ENCODE results near the gene ZMYM1.

ZMYM1 gene

GRCh38 chr1:35079003-35079930, at the start of gene ZMYM1:
Gene ZMYM1, plus strand, starts transcription at chr1:35079385. Its CDS starts 14,603 bp downstream, at chr1:35093988.
- Histone ChIP-seq H3K36me3 (ENCODE audit: insufficient read depth, low read length) (no peaks in the 10 kb centered on the region), H3K9ac (ENCODE audit: low read depth, low read length) (peak within 1 kb of the TSS; percentile 68), H3K9me3 (ENCODE audit: control insufficient read depth, insufficient read depth, low read length) (no peaks in the 10 kb centered on the region), H3K4me1 (ENCODE audit: insufficient read depth, low read length) (0 out of 2 replicates have a peak, but pooled peaks cover 8% of the 10 kb centered on the region)

DNA sequence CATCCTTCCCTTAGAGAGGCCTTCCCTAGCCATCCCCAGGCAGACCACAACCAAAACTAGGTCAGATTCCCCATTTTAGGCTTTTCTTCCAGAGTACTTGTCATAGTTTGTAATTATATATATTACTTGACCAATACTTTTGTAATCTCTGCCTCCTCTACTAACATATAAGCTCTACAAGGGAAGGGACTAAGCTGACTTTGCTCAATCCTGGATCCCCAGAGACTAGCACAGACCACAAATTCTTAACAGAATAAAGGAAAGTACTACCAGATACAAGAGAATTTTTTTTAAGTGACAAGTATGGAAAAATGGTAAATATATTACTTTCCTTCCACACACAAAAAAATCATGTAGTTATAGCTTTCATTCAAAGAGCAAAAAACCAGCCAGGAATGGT, 49.4 kb upstream of the ZMYM1 start:
- Histone ChIP-seq H3K9me3 (ENCODE audit: control insufficient read depth, insufficient read depth, low read length) (0 out of 2 replicates have a peak, but pooled peaks cover 3% of the 10 kb centered on the region), H3K4me1 (ENCODE audit: insufficient read depth, low read length) (no peaks in the 10 kb centered on the region), H3K9ac (ENCODE audit: low read depth, low read length) (no peak overlapping the region), H3K36me3 (ENCODE audit: insufficient read depth, low read length) (no peaks in the 10 kb centered on the region)

- no peaks in the 10 kb centered on the region for H3K36me3 ChIP-seq (ENCODE audit: insufficient read depth, low read length)
- peak overlapping the region; percentile 78 for H3K9ac ChIP-seq (ENCODE audit: low read depth, low read length)
- 0 out of 2 replicates have a peak, but pooled peaks cover 3% of the 10 kb centered on the region for H3K9me3 ChIP-seq (ENCODE audit: control insufficient read depth, insufficient read depth, low read length)
- no peaks in the 10 kb centered on the region for H3K4me1 ChIP-seq (ENCODE audit: insufficient read depth, low read length)
Observed at GRCh38 chr1:35030338-35030737, 48.8 kb upstream of the ZMYM1 start.

DNA sequence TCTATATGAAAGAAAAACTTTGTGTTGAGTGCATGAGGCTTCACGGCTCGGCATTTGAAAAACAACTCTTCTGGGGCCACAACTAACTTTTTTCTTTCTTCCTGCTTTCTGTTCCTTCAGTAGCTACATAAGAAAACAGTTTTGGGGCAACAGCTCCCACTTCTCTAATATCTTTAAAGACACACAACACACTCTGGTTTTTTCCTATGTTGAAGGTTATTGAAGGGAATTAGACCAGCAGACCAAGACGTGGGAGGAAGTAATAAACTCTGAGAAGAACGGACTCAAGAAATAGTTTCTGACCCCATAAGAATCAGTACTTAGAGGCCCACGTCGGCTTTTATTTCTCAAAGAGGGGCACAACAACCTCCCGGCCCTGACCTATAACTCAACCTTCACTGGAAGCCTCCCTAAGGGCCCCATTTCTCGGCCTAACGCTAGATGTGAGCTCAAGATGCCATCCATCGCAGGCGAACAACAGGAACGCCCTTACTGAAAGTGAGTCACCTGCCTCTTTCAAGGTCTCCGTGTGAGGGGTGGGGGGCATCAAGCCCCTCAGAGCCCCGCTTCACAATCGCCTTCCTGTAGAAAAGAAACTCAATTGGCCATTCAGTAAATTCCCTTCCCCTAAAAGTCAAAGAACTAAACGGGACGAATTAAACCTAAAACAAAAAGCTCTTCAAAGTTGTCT, 48.3 kb upstream of the ZMYM1 start:
- 0 out of 2 replicates have a peak, but pooled peaks cover 3% of the 10 kb centered on the region for H3K9me3 ChIP-seq (ENCODE audit: control insufficient read depth, insufficient read depth, low read length)
- H3K36me3 ChIP-seq (ENCODE audit: insufficient read depth, low read length) = no peaks in the 10 kb centered on the region
- H3K4me1 ChIP-seq (ENCODE audit: insufficient read depth, low read length) = no peaks in the 10 kb centered on the region
- H3K9ac ChIP-seq (ENCODE audit: low read depth, low read length) = peak overlapping the region; percentile 78

DNA sequence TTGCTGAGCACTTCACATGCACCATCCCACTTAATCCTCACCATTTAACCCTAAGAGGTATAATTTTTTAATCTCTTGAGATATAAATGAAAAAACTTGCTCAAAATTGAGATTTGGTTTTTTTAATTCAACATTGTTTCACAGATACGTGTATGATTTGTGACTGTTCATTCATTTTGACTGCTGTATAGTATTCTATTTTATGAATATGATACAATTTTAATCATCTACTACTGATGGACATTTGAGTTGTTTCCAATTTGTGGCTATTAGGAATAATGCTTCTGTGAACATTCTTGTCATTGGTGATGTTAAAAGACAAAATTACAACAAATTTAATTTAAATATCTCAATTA, 46.8 kb upstream of the ZMYM1 start:
- no peaks in the 10 kb centered on the region for H3K36me3 ChIP-seq (ENCODE audit: insufficient read depth, low read length)
- 0 out of 2 replicates have a peak, but pooled peaks cover 3% of the 10 kb centered on the region for H3K9me3 ChIP-seq (ENCODE audit: control insufficient read depth, insufficient read depth, low read length)
- no peaks in the 10 kb centered on the region for H3K4me1 ChIP-seq (ENCODE audit: insufficient read depth, low read length)
- peak overlapping the region; percentile 78; the same call in 1 of the 2 replicates for H3K9ac ChIP-seq (ENCODE audit: low read depth, low read length)

DNA sequence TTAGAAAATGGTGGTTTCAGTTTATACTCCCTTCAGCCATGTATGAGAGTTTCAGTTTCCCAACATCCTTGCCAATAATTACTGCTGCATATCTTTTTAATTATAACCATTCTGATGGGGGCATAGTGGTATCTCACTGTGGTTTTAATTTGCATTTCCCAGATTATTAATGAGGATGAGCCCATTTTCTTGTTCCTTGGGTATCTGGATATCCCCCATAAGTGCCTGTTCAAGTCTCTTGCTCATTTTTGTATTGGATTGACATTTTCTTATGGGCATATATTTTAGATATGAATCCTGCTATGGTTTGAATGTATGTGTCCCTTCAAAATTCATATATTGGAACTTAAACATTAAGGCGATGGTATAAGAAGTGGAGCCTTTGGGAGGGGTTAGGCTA, 45.8 kb upstream of the ZMYM1 start:
- H3K4me1 ChIP-seq (ENCODE audit: insufficient read depth, low read length) = no peaks in the 10 kb centered on the region

DNA sequence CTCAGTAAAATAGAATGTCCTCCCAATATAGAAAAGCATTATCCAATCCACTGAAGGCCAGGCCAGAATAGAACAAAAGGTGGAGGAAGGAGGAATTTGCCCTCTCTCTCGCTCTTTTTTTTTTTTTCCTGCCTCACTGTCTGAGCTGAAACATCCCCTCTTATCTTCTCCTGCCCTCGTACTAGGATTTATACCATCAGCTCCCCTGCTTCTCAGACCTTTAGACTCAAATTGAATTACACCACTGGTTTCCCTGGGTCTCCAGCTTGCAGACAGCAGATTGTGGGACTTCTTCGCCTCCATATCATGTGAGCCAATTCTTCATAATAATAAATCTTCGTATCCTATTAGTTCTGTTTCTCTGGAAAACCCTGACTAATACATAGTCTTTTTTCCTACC, 42.6 kb upstream of the ZMYM1 start:
- Histone ChIP-seq H3K36me3 (ENCODE audit: insufficient read depth, low read length) (no peaks in the 10 kb centered on the region), H3K4me1 (ENCODE audit: insufficient read depth, low read length) (no peaks in the 10 kb centered on the region), H3K9me3 (ENCODE audit: control insufficient read depth, insufficient read depth, low read length) (0 out of 2 replicates have a peak, but pooled peaks cover 3% of the 10 kb centered on the region), H3K9ac (ENCODE audit: low read depth, low read length) (no peak overlapping the region)

More for the DNA sequence above, 45.8 kb upstream of the ZMYM1 start:
- 0 out of 2 replicates have a peak, but pooled peaks cover 3% of the 10 kb centered on the region for H3K9me3 ChIP-seq (ENCODE audit: control insufficient read depth, insufficient read depth, low read length)
- H3K9ac ChIP-seq (ENCODE audit: low read depth, low read length) = no peak overlapping the region
- no peaks in the 10 kb centered on the region for H3K36me3 ChIP-seq (ENCODE audit: insufficient read depth, low read length)

DNA sequence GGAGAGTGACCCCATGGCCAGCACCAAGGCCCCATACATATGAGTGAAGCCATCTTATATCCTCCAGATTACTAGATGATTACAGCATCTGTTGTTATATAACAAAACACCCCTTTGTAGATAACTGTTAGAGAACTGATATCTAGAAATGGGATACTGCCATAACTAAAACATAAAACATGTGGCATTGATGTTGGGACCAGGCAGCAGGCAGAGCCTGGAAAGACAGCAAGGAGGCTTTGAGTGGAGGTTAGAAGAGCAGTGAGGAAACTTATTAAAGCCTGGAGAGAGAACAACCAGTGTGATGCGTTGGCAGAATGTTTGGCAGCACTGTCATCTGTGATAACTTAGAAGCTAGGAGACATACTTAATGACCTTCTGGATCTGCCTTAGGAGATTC, 42.0 kb upstream of the ZMYM1 start:
- no peaks in the 10 kb centered on the region for H3K4me1 ChIP-seq (ENCODE audit: insufficient read depth, low read length)
- no peak overlapping the region for H3K9ac ChIP-seq (ENCODE audit: low read depth, low read length)
- H3K9me3 ChIP-seq (ENCODE audit: control insufficient read depth, insufficient read depth, low read length) = 0 out of 2 replicates have a peak, but pooled peaks cover 3% of the 10 kb centered on the region
- no peaks in the 10 kb centered on the region for H3K36me3 ChIP-seq (ENCODE audit: insufficient read depth, low read length)

DNA sequence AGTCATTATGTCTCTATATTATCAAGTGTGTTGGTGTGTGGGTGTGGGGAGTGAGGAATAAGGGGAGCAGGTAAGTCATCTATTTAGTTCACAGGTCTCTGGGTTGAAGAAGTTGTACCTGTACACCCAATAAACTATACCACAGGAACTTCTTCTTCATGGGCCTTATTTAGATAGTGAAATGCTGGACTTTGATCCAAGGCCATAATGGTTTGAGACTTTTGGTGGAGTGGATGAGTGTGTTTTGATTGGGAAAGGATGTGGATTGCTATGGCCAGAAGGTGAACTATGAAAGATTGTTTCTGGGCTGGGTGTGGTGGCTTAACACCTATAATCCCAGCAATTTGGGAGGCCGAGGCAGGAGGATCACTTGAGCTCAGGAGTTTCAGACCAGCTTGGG, 40.5 kb upstream of the ZMYM1 start:
- Histone ChIP-seq H3K4me1 (ENCODE audit: insufficient read depth, low read length) (no peaks in the 10 kb centered on the region), H3K9me3 (ENCODE audit: control insufficient read depth, insufficient read depth, low read length) (0 out of 2 replicates have a peak, but pooled peaks cover under 1% of the 10 kb centered on the region), H3K9ac (ENCODE audit: low read depth, low read length) (no peak overlapping the region), H3K36me3 (ENCODE audit: insufficient read depth, low read length) (no peaks in the 10 kb centered on the region)

DNA sequence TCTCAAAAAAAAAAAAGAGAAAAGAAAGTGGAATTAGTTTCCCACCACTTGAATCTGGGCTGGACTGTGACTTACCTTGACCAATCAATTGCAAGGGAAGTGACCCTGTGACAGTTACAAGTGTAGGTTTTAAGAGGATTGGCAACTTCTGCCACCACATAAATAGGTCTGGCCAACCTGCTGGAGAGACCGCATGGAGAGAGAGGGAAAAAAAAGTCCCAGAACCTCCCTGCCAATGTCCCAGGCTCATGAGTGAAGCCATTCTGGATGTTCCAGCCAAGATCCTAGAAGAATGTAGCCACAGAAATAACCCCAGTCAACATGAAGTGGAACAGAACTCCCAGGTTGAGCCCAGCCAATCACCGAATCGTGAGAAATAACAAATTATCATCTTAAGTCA, 35.7 kb upstream of the ZMYM1 start:
- Histone ChIP-seq H3K9ac (ENCODE audit: low read depth, low read length) (no peak overlapping the region), H3K36me3 (ENCODE audit: insufficient read depth, low read length) (no peaks in the 10 kb centered on the region), H3K4me1 (ENCODE audit: insufficient read depth, low read length) (no peaks in the 10 kb centered on the region; the same call in 1 of the 2 replicates), H3K9me3 (ENCODE audit: control insufficient read depth, insufficient read depth, low read length) (no peaks in the 10 kb centered on the region)

- Histone ChIP-seq H3K9ac (ENCODE audit: low read depth, low read length) (no peak overlapping the region), H3K36me3 (ENCODE audit: insufficient read depth, low read length) (no peaks in the 10 kb centered on the region), H3K4me1 (ENCODE audit: insufficient read depth, low read length) (no peaks in the 10 kb centered on the region; the same call in 1 of the 2 replicates), H3K9me3 (ENCODE audit: control insufficient read depth, insufficient read depth, low read length) (no peaks in the 10 kb centered on the region)
Observed at GRCh38 chr1:35044431-35044830, 34.8 kb upstream of the ZMYM1 start.

DNA sequence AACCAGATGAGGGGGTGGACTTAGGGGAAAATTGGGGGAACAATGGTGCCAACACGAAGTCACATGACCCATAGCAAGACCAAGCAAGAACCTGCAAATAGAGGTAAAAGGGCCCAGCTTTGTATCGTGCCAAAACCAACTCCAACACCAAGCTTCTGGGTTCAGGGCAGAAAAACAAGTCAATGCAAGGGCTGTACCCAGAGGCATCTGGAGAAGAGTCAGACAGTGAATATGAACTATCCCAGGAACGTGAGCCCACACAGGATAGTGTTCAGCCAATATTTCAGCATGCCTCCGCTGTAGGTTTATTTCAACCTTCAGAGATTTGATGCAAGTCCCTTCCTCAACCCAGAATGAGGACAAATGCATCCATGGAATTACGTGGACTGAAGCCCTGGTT, 32.5 kb upstream of the ZMYM1 start:
- Histone ChIP-seq H3K9ac (ENCODE audit: low read depth, low read length) (no peak overlapping the region), H3K4me1 (ENCODE audit: insufficient read depth, low read length) (no peaks in the 10 kb centered on the region; the same call in 1 of the 2 replicates), H3K9me3 (ENCODE audit: control insufficient read depth, insufficient read depth, low read length) (no peaks in the 10 kb centered on the region), H3K36me3 (ENCODE audit: insufficient read depth, low read length) (no peaks in the 10 kb centered on the region)

DNA sequence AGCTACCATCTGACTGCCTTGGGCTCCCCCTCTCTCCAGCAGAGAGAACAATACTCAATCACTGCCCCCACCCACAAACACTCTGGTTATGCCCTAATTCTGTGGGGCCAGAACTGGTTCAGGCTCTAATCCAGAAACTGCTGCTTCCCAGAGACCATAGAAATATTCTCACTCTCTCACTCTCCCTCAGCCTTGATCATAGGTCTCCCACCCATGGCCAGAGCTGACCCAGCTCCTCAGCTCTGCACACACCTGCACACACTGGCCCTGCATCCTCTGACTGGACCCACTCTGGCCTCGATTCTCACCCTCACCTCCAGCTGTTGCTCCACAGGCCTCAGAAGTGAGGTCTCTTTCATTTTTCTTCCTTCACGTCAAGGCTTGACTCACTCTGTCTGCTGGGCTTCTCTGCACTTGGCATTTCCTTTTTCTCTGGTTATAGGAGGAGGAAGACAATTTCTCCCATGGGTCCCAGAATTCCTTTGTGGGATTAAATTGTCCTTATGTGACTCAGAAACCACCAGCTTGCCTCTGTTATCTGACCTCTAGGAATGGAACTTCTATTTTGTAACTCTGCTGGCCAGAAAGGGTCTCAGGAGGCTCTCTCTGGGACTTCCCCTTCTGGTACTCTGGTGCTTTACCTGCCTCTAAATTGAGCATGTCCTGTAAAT, 31.9 kb upstream of the ZMYM1 start:
- Histone ChIP-seq H3K9ac (ENCODE audit: low read depth, low read length) (no peak overlapping the region), H3K9me3 (ENCODE audit: control insufficient read depth, insufficient read depth, low read length) (no peaks in the 10 kb centered on the region), H3K36me3 (ENCODE audit: insufficient read depth, low read length) (no peaks in the 10 kb centered on the region), H3K4me1 (ENCODE audit: insufficient read depth, low read length) (no peaks in the 10 kb centered on the region; the same call in 1 of the 2 replicates)

GRCh38 chr1:35049116-35049515, 30.1 kb upstream of the ZMYM1 start:
- Histone ChIP-seq H3K36me3 (ENCODE audit: insufficient read depth, low read length) (no peaks in the 10 kb centered on the region), H3K9ac (ENCODE audit: low read depth, low read length) (no peak overlapping the region; the same call in 1 of the 2 replicates), H3K4me1 (ENCODE audit: insufficient read depth, low read length) (no peaks in the 10 kb centered on the region; the same call in 1 of the 2 replicates), H3K9me3 (ENCODE audit: control insufficient read depth, insufficient read depth, low read length) (no peaks in the 10 kb centered on the region)
